Ishikawa (cell line): ENCODE data around the gene NEURL3.

Experiments used
- CEBPB ChIP-seq: IDR thresholded peaks from 2 replicates; pipeline ENCODE4 v1.6.1; 2012
- CREB1 ChIP-seq: IDR thresholded peaks from 2 replicates; pipeline ENCODE4 v1.6.1; 2012; ENCODE audit warnings: low read depth
- EP300 ChIP-seq: IDR thresholded peaks from 2 replicates; pipeline ENCODE4 v1.6.1; 2012; ENCODE audit warnings: borderline replicate concordance
- FOXM1 ChIP-seq: IDR thresholded peaks from 2 replicates; pipeline ENCODE4 v1.6.1; 2012; ENCODE audit warnings: low read depth, borderline replicate concordance
- NFIC ChIP-seq: IDR thresholded peaks from 2 replicates; pipeline ENCODE4 v1.6.1; 2012
- RAD21 ChIP-seq: IDR thresholded peaks from 2 replicates; pipeline ENCODE4 v1.6.1; 2012; ENCODE audit warnings: low read depth
- TAF1 ChIP-seq: IDR thresholded peaks from 2 replicates; pipeline ENCODE4 v1.6.1; 2012; ENCODE audit warnings: low read depth, mild to moderate bottlenecking
- TCF12 ChIP-seq: IDR thresholded peaks from 2 replicates; pipeline ENCODE4 v1.6.1; 2012; ENCODE audit warnings: low read depth
- TEAD4 ChIP-seq: IDR thresholded peaks from 2 replicates; pipeline ENCODE4 v1.6.1; 2012
- ZBTB7A ChIP-seq: IDR thresholded peaks from 2 replicates; pipeline ENCODE4 v1.6.1; 2012; ENCODE audit warnings: low read depth
- TF ChIP-seq, protein P1 (sequence below): IDR thresholded peaks from 2 replicates; pipeline ENCODE4 v1.6.1; 2012

DNA sequence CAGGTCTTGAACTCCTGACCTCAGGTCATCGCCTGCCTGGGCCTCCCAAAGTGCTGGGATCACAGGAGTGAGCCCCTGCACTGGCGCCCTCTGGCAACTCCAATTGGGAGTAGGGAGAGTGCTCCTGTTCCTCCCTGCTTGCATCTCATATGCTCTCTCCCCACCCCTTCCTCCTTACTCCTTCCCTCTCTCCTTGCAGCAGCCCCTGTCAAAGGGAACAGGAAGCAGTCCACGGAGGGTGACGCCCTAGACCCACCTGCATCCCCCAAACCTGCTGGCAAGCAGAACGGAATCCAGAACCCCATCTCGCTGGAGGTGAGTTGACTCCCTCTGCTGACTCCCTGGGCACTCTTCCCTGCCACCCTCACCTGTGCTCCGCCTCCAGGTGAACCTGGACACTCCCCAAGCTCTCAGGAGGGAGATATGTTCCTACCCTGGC, 42.1 kb upstream of the NEURL3 start:
- TF ChIP-seq TEAD4 = no peak
- TF ChIP-seq NFIC = no peak
- no peak for TF ChIP-seq CEBPB
- no peak for TF ChIP-seq EP300
- TF ChIP-seq, protein P1, sequence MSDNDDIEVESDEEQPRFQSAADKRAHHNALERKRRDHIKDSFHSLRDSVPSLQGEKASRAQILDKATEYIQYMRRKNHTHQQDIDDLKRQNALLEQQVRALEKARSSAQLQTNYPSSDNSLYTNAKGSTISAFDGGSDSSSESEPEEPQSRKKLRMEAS = no peak
- TF ChIP-seq TAF1 = no peak
- TF ChIP-seq ZBTB7A = no peak
- TF ChIP-seq RAD21 = no peak
- TF ChIP-seq FOXM1 = no peak
- no peak for TF ChIP-seq CREB1
- TF ChIP-seq TCF12 = no peak
